ENCODE measurements around the gene RASGRP3.

- no peak for TF ChIP-seq EZH2 (IDR thresholded peaks at IDR 0.05; ENCODE audit: insufficient read depth, poor library complexity, severe bottlenecking)
- no peak for TF ChIP-seq EZH2phosphoT487 (IDR thresholded peaks at IDR 0.05; ENCODE audit: insufficient read depth, low read depth)
These were observed 23.7 kb downstream of the RASGRP3 start for GRCh38 chr2:33500177-33500576.
